HG03521 (cell line): ENCODE results near the gene TNFSF9.
"Not testable (repeated sequence)": the region's sequence is repeated elsewhere in the genome, so short reads cannot be mapped to it uniquely, and the experiment has no call there.

ENCODE experiments used
- ATAC-seq: cut with Tn5 transposase; IDR thresholded peaks from one replicate; pipeline ENCODE4 v1.9.1; 2021; ENCODE audit warnings: mild to moderate bottlenecking, moderate library complexity; ENCODE audit not compliant: unreplicated experiment

Gene TNFSF9

GRCh38 chr19:6508028-6508771 lies 22.6 kb upstream of the TNFSF9 start:
- not testable (repeated sequence) for ATAC-seq

DNA sequence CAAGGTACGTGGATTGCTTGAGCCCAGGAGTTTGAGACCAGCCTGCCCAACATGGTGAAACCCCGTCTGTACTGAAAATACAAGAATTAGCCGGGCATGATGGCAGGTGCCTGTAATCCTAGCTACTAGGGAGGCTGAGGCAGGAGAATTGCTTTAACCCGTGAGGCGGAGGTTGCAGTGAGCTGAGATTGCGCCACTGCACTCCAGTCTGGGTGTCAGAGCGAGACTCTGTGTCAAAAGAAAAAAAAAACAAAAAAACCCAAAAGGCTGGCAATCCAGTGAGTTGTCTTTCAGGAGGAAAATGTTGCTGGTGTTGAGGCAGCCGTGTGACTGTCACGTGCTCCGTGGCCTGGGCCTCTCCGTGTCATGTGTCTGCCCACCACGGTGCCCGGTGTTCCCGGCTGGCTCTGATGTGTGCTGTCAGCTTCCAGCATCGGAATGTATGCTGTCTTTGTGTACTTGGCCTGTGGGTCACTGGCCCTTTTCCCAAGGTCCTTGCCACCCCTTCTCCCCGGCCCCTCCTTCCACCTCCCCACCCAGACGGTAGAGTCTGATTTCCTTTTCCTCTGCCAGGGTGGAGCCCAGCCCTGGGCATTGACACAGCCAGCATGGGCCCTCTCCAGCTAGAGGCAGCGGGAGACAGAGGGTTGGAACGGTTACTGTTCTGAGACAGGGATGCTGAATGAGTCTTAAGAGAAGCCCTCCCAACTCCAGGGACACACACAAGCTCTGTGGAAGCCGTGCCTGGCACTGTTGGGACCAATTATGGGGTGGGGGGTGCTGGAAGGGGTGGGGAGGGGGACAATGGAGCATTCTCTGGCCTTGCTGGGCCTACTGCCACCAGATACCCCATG lies 21.5 kb upstream of the TNFSF9 start:
- ATAC-seq: no peak

GRCh38 chr19:6510618-6511017 lies 20.2 kb upstream of the TNFSF9 start:
- ATAC-seq: no peak

GRCh38 chr19:6514089-6514488 lies 16.7 kb upstream of the TNFSF9 start:
- ATAC-seq: no peak

- ATAC-seq: no peak
These were observed 15.8 kb upstream of the TNFSF9 start for GRCh38 chr19:6514926-6515544.

- peak; percentile 49 for ATAC-seq
These were observed 14.7 kb upstream of the TNFSF9 start for GRCh38 chr19:6516018-6516658.

DNA sequence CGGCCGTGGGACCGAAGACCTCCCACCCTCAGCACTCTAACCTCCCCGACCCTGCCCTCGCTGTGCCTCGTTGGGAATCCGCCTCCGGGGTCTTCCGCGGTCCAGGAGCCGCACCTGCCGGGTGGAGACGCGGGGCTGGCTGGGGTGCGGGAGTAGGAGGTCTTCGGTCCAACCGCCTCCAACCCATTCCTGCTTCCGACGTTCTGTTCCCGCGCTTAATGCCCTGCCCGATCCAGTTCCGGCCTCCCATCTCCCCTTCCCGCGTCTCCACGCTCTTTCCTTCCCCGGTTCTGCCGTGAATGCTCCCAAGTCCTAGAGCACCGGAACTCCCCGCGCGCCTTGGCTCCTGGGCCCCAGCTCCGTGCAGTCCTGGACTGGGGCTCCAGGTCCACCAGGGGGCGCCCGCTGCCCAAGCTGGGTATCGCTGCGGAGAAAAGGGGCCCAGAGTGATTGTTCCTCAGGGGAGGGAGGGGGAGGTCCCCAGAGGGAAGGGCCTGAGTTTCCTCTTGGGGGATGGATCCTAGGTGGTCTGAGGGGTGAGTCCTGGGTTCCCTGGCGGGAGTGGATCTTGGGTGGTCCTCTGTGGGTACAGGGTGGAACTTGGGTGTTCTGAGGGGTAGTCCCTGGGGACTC lies 14.1 kb upstream of the TNFSF9 start:
- peak; percentile 41 for ATAC-seq

- no peak for ATAC-seq
These were observed 12.5 kb upstream of the TNFSF9 start for GRCh38 chr19:6518145-6518911.

DNA sequence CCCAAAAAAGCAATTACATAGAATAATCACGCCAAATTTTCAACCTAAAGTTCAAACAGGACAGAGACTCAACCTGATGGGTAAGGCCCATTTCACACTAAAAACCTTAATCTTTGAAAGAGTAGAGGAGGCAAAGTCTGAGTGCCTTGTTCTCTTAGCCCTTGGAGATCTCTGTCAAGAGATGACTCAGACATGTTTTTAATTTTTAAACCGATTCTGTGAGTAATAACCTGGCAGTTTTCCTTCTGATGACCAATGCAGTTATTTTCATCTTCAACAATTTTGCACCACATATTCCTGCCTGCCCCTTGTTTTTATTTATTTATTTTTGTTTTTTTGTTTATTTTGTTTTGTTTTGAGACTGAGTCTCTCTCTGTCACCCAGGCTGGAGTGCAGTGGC lies 11.5 kb upstream of the TNFSF9 start:
- no peak for ATAC-seq

GRCh38 chr19:6521718-6522646 lies 8.8 kb upstream of the TNFSF9 start:
- ATAC-seq: peak; percentile 52

DNA sequence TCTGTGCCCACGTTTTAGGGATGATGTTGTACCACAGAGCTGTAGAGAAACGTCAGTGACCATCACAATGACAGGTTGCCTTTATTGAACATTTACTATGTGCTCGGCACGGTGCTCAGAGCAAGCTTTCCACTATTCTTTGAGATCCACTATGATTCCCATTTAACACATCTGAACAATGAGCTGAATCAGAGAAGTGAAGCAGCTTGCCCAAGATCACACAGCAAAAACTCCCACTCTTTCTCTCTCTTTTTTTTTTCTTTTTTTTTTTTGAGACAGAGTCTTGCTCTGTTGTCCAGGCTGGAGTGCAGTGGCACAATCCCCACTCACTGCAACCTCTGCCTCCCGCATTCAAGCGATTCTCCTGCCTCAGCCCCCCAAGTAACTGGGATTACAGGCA lies 8.1 kb upstream of the TNFSF9 start:
- no peak for ATAC-seq

DNA sequence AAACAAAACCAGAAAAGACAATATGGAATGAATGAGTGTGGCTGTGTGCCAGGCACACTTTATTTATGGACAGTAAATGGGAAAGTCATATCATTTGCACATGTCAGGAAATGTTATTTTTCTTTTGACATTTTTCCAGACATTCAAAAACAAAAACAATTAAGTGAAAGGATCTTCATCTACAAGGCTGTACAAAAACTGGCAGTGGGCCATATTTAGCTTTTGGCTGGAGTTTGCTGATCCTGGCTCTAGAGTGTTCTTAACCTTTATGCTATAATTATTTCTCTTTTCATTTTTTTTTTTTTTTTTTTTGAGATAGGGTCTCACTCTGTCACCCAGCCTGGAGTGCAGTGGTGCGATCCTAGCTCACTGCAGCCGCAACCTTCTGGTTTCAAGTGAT lies 6.5 kb upstream of the TNFSF9 start:
- no peak for ATAC-seq

DNA sequence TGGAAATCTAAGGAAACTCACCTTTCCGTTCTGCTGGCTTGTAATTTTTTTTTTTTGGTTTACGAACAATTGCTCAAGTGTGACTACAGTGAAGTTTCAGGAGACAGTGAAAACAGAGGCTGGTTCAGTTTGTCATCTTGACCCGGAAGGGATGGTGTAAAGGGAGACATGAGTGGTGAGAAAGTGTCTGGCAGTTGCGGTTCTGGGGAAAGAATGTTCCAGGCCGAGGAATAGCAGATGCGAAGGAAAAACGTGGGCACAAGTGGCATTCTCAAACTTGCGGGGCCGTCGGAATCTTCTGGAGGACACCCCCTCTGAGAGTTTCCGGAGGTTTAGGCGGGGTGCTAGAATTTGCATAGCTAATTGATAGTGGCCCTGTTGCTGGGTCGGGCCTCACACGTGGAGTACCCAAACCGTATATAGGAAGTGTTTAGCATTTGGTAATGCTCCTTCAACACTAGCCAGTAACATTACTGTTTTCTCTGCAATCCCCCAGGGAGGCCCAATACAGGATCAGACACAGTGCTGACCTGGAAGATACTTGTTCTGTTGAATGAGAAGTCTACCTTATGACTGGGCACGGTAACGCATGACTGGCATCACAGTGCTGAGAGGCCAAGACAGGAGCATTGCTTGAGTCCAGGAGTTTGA lies 2.8 kb upstream of the TNFSF9 start:
- peak; percentile 33 for ATAC-seq

DNA sequence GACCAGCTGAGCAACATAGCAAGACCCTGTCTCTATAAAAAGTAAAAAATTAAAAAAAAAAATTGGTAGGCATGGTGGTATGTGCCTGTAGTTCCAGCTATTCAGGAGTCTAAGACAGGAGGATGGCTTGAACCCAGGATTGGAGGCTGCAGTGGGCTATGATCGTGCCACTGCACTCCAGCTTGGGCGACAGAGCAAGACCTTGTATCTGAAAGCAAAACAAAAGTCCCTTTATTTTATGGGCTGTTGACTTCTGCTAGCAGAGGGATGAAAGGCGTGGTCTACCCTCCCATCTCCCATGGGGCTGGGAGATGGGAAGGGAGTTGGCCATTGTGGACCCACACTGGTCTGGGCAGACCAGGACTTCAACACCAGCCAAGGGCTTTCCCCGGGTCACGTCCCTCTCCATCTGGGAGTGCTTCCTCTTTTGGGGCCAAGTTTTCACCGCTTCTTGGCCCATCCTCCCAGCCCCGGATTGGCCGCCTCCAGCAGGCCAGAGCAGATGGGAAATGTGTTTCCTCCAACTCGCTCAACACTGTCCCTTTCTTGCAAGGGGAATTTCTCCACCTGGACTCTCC lies 2.2 kb upstream of the TNFSF9 start:
- no peak for ATAC-seq

DNA sequence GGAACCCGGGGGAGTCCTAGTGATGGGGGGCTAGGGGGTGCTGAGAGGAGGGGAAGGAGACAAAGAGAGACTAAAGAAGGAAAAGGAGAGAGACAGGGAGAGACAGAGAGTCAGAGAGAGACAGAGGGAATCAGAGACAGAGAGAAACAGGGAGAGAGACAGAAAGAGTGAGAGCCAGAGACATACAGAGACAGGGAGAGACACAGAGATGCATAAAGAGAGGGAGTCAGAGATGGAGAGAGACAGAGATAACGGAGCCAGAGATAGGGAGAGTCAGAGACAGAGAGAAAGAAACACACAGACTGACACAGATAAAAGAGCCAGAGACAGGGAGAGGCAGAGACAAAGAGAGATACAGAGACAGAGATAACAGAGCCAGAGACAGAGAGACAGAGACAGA lies 1.5 kb upstream of the TNFSF9 start:
- ATAC-seq: no peak

DNA sequence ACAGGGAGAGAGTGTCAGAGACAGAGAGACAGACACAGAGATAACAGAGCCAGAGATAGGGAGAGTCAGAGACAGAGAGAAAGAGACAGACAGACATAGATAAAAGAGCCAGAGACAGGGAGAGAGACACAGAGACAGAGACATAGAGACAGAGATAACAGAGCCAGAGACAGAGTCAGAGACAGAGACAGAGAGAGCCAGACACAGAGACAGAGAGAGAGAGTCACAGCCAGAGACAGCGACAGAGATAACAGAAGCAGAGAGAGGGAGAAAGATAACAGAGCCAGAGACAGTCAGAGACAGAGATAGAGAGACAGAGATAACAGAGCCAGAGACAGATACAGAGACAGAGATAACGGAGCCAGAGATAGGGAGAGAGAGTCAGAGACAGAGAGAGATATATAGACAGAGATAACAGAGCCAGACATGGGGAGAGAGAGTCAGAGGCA lies 865 bp upstream of the TNFSF9 start:
- ATAC-seq: no peak

DNA sequence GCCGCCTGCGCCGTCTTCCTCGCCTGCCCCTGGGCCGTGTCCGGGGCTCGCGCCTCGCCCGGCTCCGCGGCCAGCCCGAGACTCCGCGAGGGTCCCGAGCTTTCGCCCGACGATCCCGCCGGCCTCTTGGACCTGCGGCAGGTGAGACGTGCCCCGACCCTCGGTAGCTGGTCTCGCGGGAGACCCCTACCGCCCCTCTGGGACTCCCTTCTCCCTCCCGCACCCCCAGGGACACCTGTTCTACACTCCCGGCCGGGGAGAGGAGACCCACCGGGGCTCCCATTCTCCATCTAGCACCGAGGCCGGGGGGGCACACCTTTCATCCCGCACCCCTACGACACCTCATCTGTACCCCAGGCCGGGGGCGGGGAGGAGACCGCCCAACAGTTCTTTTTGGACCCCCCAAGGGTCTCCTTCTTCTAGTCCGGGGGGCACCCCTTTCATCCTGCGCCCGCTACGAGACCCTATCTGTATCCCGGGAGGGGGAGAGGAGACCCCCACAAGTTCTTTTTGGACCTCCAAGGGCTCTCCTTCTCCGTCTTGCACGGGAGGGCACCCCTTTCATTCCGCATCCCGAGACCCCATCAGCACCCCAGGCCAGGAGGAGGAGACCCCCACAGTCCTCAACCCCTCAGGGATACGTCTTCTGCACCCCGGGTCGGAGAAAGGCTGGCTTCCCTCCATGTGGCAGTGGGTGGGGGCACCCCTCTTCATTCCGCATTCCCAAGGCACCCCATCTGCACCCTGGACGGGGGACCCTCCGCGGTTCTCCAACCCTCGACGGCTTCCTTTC lies 533 bp downstream of the TNFSF9 start:
- ATAC-seq: no peak

DNA sequence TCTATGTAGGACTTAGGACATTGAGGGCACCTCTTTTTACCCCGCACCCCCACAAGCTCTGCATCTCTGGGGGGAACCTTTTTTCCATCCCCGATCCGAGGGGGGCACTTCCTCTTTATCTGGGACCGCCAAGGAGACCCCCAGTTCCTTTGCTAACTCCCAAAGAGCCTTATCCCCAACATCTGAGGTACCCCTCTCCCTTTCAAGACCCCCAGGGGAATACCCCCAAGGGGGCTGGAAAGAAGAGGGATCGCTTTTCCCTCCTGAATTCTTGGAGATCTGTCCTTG lies 1.1 kb downstream of the TNFSF9 start:
- no peak for ATAC-seq
